Neuronal stem cell (in vitro differentiated cells): ENCODE measurements around the gene NEBL.

ENCODE experiments used
- DNase-seq: peaks from one replicate; pipeline ENCODE4 v3.0.0-alpha.2; 2013; ENCODE audit warnings: low spot score
- H2AFZ ChIP-seq: one replicate; pipeline ENCODE4 v1.6.1; 2013; ENCODE audit warnings: mild to moderate bottlenecking, low read length, inconsistent platforms
- H2AK5ac ChIP-seq: 2 replicates; pipeline ENCODE4 v1.6.1; 2013; ENCODE audit warnings: low read depth, mild to moderate bottlenecking, inconsistent platforms, low read length, moderate library complexity, mixed read lengths
- H2BK120ac ChIP-seq: 2 replicates; pipeline ENCODE4 v1.6.1; 2013; ENCODE audit warnings: low read depth, mild to moderate bottlenecking, inconsistent platforms, low read length, moderate library complexity, mixed read lengths
- H2BK12ac ChIP-seq: one replicate; pipeline ENCODE4 v1.6.1; 2013; ENCODE audit warnings: low read length, inconsistent platforms
- H2BK15ac ChIP-seq: 2 replicates; pipeline ENCODE4 v1.6.1; 2013; ENCODE audit warnings: mild to moderate bottlenecking, low read length, inconsistent platforms, mixed read lengths
- H2BK5ac ChIP-seq: one replicate; pipeline ENCODE4 v1.6.1; 2013; ENCODE audit warnings: inconsistent platforms, mild to moderate bottlenecking, low read length, moderate library complexity
- H3K14ac ChIP-seq: one replicate; pipeline ENCODE4 v1.6.1; 2013; ENCODE audit warnings: low read length, inconsistent platforms
- H3K18ac ChIP-seq: 2 replicates; pipeline ENCODE4 v1.6.1; 2013; ENCODE audit warnings: low read length, inconsistent platforms
- H3K23ac ChIP-seq: 2 replicates; pipeline ENCODE4 v1.6.1; 2013; ENCODE audit warnings: low read depth, mild to moderate bottlenecking, mixed read lengths, low read length, inconsistent platforms; ENCODE audit not compliant: poor library complexity
- H3K27ac ChIP-seq: replicated peaks from 3 replicates; pipeline ENCODE4 v1.5.1; 2013; ENCODE audit warnings: low read length, inconsistent platforms
- H3K27me3 ChIP-seq, 3 experiments: 2 replicates each; pipeline ENCODE4 v1.6.1; 2013; ENCODE audit warnings: low read length in 3 of 3, mild to moderate bottlenecking in 2 of 3, inconsistent platforms in 1 of 3, low read depth in 1 of 3, mixed read lengths in 1 of 3, moderate library complexity in 1 of 3; ENCODE audit not compliant: control insufficient read depth in 3 of 3, insufficient read depth in 3 of 3
- H3K36me3 ChIP-seq, 2 donors: replicated peaks in 1 of 2; 2 replicates each; pipeline ENCODE4 v1.6.1; 2013; ENCODE audit warnings: low read length in 2 of 2; ENCODE audit not compliant: control insufficient read depth in 2 of 2, insufficient read depth in 2 of 2
- H3K4ac ChIP-seq: 2 replicates; pipeline ENCODE4 v1.6.1; 2013; ENCODE audit warnings: inconsistent platforms, mild to moderate bottlenecking, low read length, moderate library complexity
- H3K4me1 ChIP-seq, 2 donors: 1 replicate in 1 of 2; 2 replicates in 1 of 2; pipeline ENCODE4 v1.6.1; 2013; ENCODE audit warnings: low read length in 2 of 2, low read depth in 1 of 2; ENCODE audit not compliant: control insufficient read depth in 2 of 2, insufficient read depth in 1 of 2
- H3K4me2 ChIP-seq: one replicate; pipeline ENCODE4 v1.6.1; 2013; ENCODE audit warnings: mild to moderate bottlenecking, low read length, inconsistent platforms; ENCODE audit not compliant: insufficient read depth, poor library complexity, severe bottlenecking
- H3K4me3 ChIP-seq, 2 donors: 2 replicates each; pipeline ENCODE4 v1.5.1; 2013; ENCODE audit warnings: low read length in 2 of 2, mild to moderate bottlenecking in 2 of 2, inconsistent platforms in 1 of 2, moderate library complexity in 1 of 2
- H3K79me1 ChIP-seq: one replicate; pipeline ENCODE4 v1.6.1; 2013; ENCODE audit warnings: low read depth, mild to moderate bottlenecking, inconsistent platforms, low read length, moderate library complexity
- H3K9ac ChIP-seq: one replicate; pipeline ENCODE4 v1.6.1; 2013; ENCODE audit warnings: mild to moderate bottlenecking, low read depth, low read length, inconsistent platforms; ENCODE audit not compliant: poor library complexity
- H3K9me3 ChIP-seq, 2 donors: replicated peaks in 1 of 2; 2 replicates each; pipeline versions ENCODE3 to v1.6.1; 2013; ENCODE audit warnings: low read length in 2 of 2, mild to moderate bottlenecking in 2 of 2, inconsistent platforms in 1 of 2, low read depth in 1 of 2, mixed read lengths in 1 of 2, moderate library complexity in 1 of 2; ENCODE audit not compliant: control insufficient read depth in 2 of 2, insufficient read depth in 1 of 2
- H4K8ac ChIP-seq: one replicate; pipeline ENCODE4 v1.6.1; 2013; ENCODE audit warnings: low read depth, mild to moderate bottlenecking, inconsistent platforms, low read length, moderate library complexity
- H4K91ac ChIP-seq: one replicate; pipeline ENCODE4 v1.6.1; 2013; ENCODE audit warnings: low read length, low read depth, mild to moderate bottlenecking, inconsistent platforms; ENCODE audit not compliant: poor library complexity
- WGBS, 2 donors: extraction: QIAGEN DNeasy Blood & Tissue Kit; methylation state at CpG; one replicate each; pipeline ENCODE4 v1.1.7; 2013; ENCODE audit warnings: missing lambda C conversion rate in 2 of 2, mixed read lengths in 1 of 2; ENCODE audit not compliant: insufficient read length in 2 of 2, insufficient replicate concordance in 1 of 2; ENCODE audit errors: extremely low coverage in 2 of 2; 5-methylcytosine and 5-hydroxymethylcytosine counted together

NEBL gene

DNA sequence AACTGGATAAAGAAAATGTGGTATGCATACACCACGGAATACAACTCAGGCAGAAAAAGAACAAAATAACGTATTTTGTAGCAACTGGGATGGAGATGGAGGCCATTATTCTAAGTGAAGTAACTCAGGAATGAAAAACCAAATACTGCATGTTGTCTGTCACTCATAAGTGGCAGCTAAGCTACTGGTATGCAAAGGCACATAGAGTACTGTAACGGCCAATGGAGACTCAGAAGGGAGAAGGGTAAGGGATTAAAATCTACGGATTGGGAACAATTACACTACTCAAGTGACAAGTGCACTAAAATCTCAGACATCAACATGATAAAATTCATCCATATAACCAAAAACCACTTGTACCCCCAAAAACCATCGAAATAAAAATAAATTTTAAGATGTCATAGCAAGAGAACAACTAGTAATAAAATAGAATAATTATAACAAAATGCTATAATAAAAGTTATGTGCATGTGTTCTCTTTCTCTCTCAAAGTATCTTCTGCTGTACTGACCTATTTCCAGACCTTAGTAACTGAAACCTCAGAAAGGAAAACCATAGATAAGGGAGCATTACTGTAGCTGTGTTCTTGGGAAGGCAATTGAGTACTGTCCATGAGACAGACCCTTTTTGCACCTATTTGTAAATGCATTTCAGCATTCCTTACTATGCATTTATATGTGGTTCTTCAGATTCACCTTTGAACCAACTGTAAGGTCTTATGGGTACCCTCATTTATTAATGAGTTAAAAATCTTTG, 6.7 kb upstream of the NEBL start:
- H2BK15ac ChIP-seq = no peak overlapping the region
- H3K4me3 ChIP-seq = no peak overlapping the region
- H3K79me1 ChIP-seq = no peaks in the 10 kb centered on the region
- WGBS, 2 donors = no CpG with 5 or more reads among the region's 5 CpGs
- no peaks in the 10 kb centered on the region for H3K9me3 ChIP-seq
- H4K91ac ChIP-seq = no peak overlapping the region
- no peak overlapping the region for H2BK5ac ChIP-seq
- no peak overlapping the region for H2BK12ac ChIP-seq
- no peak overlapping the region for H3K23ac ChIP-seq
- no peak overlapping the region for H3K27ac ChIP-seq
- no peak overlapping the region for H3K18ac ChIP-seq
- no peak overlapping the region for H3K9ac ChIP-seq
- no peak overlapping the region for H3K14ac ChIP-seq
- H3K36me3 ChIP-seq = no peaks in the 10 kb centered on the region
- no peaks in the 10 kb centered on the region for H3K4me1 ChIP-seq
- H2AFZ ChIP-seq = no peak overlapping the region
- H2BK120ac ChIP-seq = no peak overlapping the region
- H4K8ac ChIP-seq = no peak overlapping the region
- H3K4ac ChIP-seq = no peak overlapping the region
- H2AK5ac ChIP-seq = no peak overlapping the region
- no peak for DNase-seq
- no peak overlapping the region for H3K4me2 ChIP-seq
- H3K27me3 ChIP-seq = no peaks in the 10 kb centered on the region

- Histone ChIP-seq H3K9me3 (no peaks in the 10 kb centered on the region), H2BK12ac (no peak overlapping the region), H3K18ac (no peak overlapping the region), H2AFZ (no peak overlapping the region), H3K27ac (no peak overlapping the region), H3K4ac (no peak overlapping the region), H3K23ac (no peak overlapping the region), H2BK15ac (no peak overlapping the region), H3K79me1 (no peaks in the 10 kb centered on the region), H3K27me3 (no peaks in the 10 kb centered on the region), H3K14ac (no peak overlapping the region), H3K4me1 (no peaks in the 10 kb centered on the region), H4K91ac (no peak overlapping the region), H3K36me3 (no peaks in the 10 kb centered on the region), H3K9ac (no peak overlapping the region), H4K8ac (no peak overlapping the region), H3K4me3 (no peak overlapping the region), H2AK5ac (no peak overlapping the region), H2BK120ac (no peak overlapping the region), H3K4me2 (no peak overlapping the region), H2BK5ac (no peak overlapping the region)
- no peak for DNase-seq
- WGBS, 2 donors = no CpG with 5 or more reads among the region's 5 CpGs
Observed at GRCh38 chr10:20901110-20901509, 4.0 kb upstream of the NEBL start.

GRCh38 chr10:20898866-20899535, 1.9 kb upstream of the NEBL start:
- Histone ChIP-seq H3K36me3 (no peaks in the 10 kb centered on the region), H3K4me3 (no peak overlapping the region), H3K9me3 (no peaks in the 10 kb centered on the region), H2AK5ac (no peak overlapping the region), H3K4ac (no peak overlapping the region), H2AFZ (no peak overlapping the region), H3K14ac (no peak overlapping the region), H2BK120ac (no peak overlapping the region), H3K4me1 (no peaks in the 10 kb centered on the region), H4K91ac (no peak overlapping the region), H3K27me3 (no peaks in the 10 kb centered on the region), H3K9ac (no peak overlapping the region), H4K8ac (no peak overlapping the region), H2BK5ac (no peak overlapping the region), H3K4me2 (no peak overlapping the region), H3K79me1 (no peaks in the 10 kb centered on the region), H3K27ac (no peak overlapping the region), H3K23ac (no peak overlapping the region), H2BK12ac (no peak overlapping the region), H2BK15ac (no peak overlapping the region), H3K18ac (no peak overlapping the region)
- no CpG with 5 or more reads among the region's 3 CpGs for WGBS, 2 donors
- no peak for DNase-seq

DNA sequence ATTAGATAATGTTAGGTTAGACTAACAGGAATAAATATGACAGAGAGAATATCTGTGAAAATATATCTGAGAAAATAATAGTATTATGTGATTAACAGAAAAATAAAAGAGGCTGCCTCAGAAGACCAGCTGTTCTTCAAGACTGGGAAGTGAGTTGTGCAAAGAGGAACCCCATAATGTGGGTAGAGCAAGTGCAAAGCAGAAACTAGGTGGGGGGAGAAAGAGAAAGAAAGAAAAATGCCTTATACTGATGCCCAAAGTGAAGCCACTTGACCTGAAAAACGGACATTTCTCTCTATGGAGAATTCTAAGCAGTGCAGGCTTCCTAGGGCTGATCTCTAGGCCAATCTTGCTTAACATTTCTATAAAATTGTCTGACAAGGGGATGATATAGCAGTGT, 3.8 kb downstream of the NEBL start:
- Histone ChIP-seq H3K79me1 (no peaks in the 10 kb centered on the region), H3K4ac (no peak overlapping the region), H2BK120ac (no peak overlapping the region), H3K36me3 (no peaks in the 10 kb centered on the region), H3K4me1 (peaks cover 0 to 13% of the 10 kb centered on the region in 2 donors), H3K9me3 (no peaks in the 10 kb centered on the region), H3K18ac (no peak overlapping the region), H2AK5ac (no peak overlapping the region), H3K4me2 (no peak overlapping the region), H3K4me3 (no peak overlapping the region), H4K8ac (no peak overlapping the region), H3K27ac (no peak overlapping the region), H3K14ac (no peak overlapping the region), H3K23ac (no peak overlapping the region), H4K91ac (no peak overlapping the region), H2AFZ (no peak overlapping the region), H3K9ac (no peak overlapping the region), H2BK12ac (no peak overlapping the region), H2BK15ac (no peak overlapping the region), H2BK5ac (no peak overlapping the region), H3K27me3 (no peaks in the 10 kb centered on the region)
- no CpG with 5 or more reads among the region's 1 CpG for WGBS, 2 donors
- no peak for DNase-seq
